Panc1 (cell line): ENCODE results near the gene LSS.

Experiments used
- POLR2AphosphoS5 ChIP-seq: IDR thresholded peaks from 2 replicates; pipeline ENCODE4 v1.6.1; 2012; ENCODE audit warnings: mild to moderate bottlenecking, low read depth, low read length, moderate library complexity
- SIN3A ChIP-seq: IDR thresholded peaks from 2 replicates; pipeline ENCODE4 v1.6.1; 2012; ENCODE audit warnings: low read depth, mild to moderate bottlenecking, low read length, moderate library complexity, borderline replicate concordance; ENCODE audit not compliant: insufficient read depth
- TCF7L2 ChIP-seq: IDR thresholded peaks from 2 replicates; pipeline ENCODE4 v1.6.1; 2011; ENCODE audit warnings: mild to moderate bottlenecking, low read depth, low read length, inconsistent platforms
- TF ChIP-seq, protein P1 (sequence below): fragments of 450-650 bp; IDR thresholded peaks from 2 replicates; pipeline ENCODE4 v1.5.1; 2017; ENCODE audit warnings: mild to moderate bottlenecking
- TF ChIP-seq, protein P2 (sequence below), 2 experiments: IDR thresholded peaks; 2 replicates each; pipeline ENCODE4 v1.6.1; 2011 to 2012; ENCODE audit warnings: low read depth in 2 of 2, control low read depth in 1 of 2, low read length in 1 of 2, mild to moderate bottlenecking in 1 of 2, moderate library complexity in 1 of 2; ENCODE audit not compliant: insufficient read depth in 1 of 2

DNA sequence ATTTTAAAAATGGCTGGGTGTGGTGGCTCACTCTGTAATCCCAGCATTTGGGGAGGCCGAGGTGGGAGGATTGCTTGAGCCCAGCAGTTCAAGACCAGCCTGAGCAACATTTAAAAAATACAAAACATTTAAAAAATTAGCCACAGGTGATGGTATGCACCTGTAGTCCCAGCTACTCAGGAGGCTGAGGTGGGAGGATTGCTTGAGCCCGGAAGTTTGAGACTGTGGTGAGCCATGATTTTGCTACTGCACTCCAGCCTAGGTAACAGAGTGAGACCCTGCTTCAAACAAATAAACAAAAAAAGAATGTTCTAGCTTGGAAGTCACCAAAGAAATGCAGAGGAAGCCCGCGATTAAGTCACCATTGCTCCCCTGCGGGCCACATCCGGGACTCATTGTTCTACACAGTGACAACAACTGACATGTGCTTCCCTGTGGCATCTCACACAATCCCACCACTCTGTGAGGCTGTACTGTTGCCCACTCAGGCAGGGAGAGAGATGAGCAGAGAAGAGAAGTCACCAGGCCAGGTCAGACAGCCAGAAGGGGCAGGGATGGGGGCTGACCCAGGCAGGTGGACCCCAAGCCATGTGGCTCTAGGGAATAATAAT lies 25.9 kb downstream of the LSS start:
- TF ChIP-seq, protein P1, sequence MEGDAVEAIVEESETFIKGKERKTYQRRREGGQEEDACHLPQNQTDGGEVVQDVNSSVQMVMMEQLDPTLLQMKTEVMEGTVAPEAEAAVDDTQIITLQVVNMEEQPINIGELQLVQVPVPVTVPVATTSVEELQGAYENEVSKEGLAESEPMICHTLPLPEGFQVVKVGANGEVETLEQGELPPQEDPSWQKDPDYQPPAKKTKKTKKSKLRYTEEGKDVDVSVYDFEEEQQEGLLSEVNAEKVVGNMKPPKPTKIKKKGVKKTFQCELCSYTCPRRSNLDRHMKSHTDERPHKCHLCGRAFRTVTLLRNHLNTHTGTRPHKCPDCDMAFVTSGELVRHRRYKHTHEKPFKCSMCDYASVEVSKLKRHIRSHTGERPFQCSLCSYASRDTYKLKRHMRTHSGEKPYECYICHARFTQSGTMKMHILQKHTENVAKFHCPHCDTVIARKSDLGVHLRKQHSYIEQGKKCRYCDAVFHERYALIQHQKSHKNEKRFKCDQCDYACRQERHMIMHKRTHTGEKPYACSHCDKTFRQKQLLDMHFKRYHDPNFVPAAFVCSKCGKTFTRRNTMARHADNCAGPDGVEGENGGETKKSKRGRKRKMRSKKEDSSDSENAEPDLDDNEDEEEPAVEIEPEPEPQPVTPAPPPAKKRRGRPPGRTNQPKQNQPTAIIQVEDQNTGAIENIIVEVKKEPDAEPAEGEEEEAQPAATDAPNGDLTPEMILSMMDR: no peak
- TF ChIP-seq POLR2AphosphoS5: no peak
- no peak for TF ChIP-seq TCF7L2
- TF ChIP-seq SIN3A: no peak
- TF ChIP-seq, protein P2, sequence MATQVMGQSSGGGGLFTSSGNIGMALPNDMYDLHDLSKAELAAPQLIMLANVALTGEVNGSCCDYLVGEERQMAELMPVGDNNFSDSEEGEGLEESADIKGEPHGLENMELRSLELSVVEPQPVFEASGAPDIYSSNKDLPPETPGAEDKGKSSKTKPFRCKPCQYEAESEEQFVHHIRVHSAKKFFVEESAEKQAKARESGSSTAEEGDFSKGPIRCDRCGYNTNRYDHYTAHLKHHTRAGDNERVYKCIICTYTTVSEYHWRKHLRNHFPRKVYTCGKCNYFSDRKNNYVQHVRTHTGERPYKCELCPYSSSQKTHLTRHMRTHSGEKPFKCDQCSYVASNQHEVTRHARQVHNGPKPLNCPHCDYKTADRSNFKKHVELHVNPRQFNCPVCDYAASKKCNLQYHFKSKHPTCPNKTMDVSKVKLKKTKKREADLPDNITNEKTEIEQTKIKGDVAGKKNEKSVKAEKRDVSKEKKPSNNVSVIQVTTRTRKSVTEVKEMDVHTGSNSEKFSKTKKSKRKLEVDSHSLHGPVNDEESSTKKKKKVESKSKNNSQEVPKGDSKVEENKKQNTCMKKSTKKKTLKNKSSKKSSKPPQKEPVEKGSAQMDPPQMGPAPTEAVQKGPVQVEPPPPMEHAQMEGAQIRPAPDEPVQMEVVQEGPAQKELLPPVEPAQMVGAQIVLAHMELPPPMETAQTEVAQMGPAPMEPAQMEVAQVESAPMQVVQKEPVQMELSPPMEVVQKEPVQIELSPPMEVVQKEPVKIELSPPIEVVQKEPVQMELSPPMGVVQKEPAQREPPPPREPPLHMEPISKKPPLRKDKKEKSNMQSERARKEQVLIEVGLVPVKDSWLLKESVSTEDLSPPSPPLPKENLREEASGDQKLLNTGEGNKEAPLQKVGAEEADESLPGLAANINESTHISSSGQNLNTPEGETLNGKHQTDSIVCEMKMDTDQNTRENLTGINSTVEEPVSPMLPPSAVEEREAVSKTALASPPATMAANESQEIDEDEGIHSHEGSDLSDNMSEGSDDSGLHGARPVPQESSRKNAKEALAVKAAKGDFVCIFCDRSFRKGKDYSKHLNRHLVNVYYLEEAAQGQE (IDR thresholded peaks at IDR 0.05; ENCODE audit: insufficient read depth in 1 of 2, low read depth in 2 of 2, low read length in 1 of 2): no peak
